WTC11 (cell line): ENCODE measurements around the gene SDC1. TPM values are rescaled to one million over a fixed set of nuclear protein-coding genes. Genes with fewer than 3 reads are reported as not detected.
A peak's percentile ranks its signal among the peaks of the same experiment; 100 is the strongest.
"Not testable (repeated sequence)": the region's sequence is repeated elsewhere in the genome, so short reads cannot be mapped to it uniquely, and the experiment has no call there.

Experiments used
- ATAC-seq: fragments of 200-7000 bp; cut with Tn5 transposase; 2 replicates; pipeline ENCODE4 v1.10.0; 2021; ENCODE audit warnings: mild to moderate bottlenecking, moderate library complexity
- CTCF ChIA-PET: fragments of 300-600 bp; sonication (Branson Sonifier 250); formaldehyde crosslinking; loops from one replicate; lab custom pipeline; 2021; ENCODE audit warnings: antibody characterized with exemption; lab: Charles Lee
- POLR2A ChIA-PET: fragments of 350-600 bp; sonication (Branson Sonifier 250); formaldehyde crosslinking; loops from one replicate; lab custom pipeline; 2021; ENCODE audit warnings: antibody characterized with exemption; lab: Charles Lee
- DNase-seq: peaks from one replicate; pipeline ENCODE4 v3.0.0; 2021; ENCODE audit warnings: low spot score
- H3K27ac Mint-ChIP-seq: 2 replicates; pipeline ENCODE4 v1.8.0; 2021; ENCODE audit warnings: mixed read lengths
- H3K27me3 Mint-ChIP-seq: 2 replicates; pipeline ENCODE4 v1.8.0; 2021; ENCODE audit warnings: low read depth, mild to moderate bottlenecking, moderate library complexity, mixed read lengths
- H3K36me3 Mint-ChIP-seq: 2 replicates; pipeline ENCODE4 v1.8.0; 2021; ENCODE audit warnings: mixed read lengths
- H3K4me1 Mint-ChIP-seq: 2 replicates; pipeline ENCODE4 v1.8.0; 2022; ENCODE audit warnings: mixed read lengths
- H3K4me3 Mint-ChIP-seq: 2 replicates; pipeline ENCODE4 v1.8.0; 2021; ENCODE audit warnings: mild to moderate bottlenecking, moderate library complexity, mixed read lengths
- H3K9me3 Mint-ChIP-seq: 2 replicates; pipeline ENCODE4 v1.8.0; 2021; ENCODE audit warnings: mixed read lengths
- ELF4 ChIP-seq: sonication (generic); formaldehyde crosslinking; IDR thresholded peaks from 2 replicates; pipeline ENCODE4 v1.8.1; 2022; ENCODE audit warnings: low read depth, mild to moderate bottlenecking, moderate library complexity, missing genetic modification reagents
- FOXJ3 ChIP-seq: sonication (generic); formaldehyde crosslinking; IDR thresholded peaks from 2 replicates; pipeline ENCODE4 v1.9.0; 2021; ENCODE audit warnings: missing genetic modification reagents, mild to moderate bottlenecking, borderline replicate concordance
- GABPB1 ChIP-seq: sonication (generic); formaldehyde crosslinking; IDR thresholded peaks from 2 replicates; pipeline ENCODE4 v1.8.1; 2023; ENCODE audit warnings: mild to moderate bottlenecking, missing genetic modification reagents
- JAZF1 ChIP-seq: fragments of 250-450 bp; sonication (Bioruptor Pico); IDR thresholded peaks from 2 replicates; pipeline ENCODE4 v1.9.0; 2021; ENCODE audit warnings: moderate library complexity, mild to moderate bottlenecking, inconsistent platforms
- MXD4 ChIP-seq: fragments of 250-450 bp; sonication (Bioruptor Pico); IDR thresholded peaks from 2 replicates; pipeline ENCODE4 v1.8.0; 2021; ENCODE audit warnings: mild to moderate bottlenecking, moderate library complexity, borderline replicate concordance
- NFYB ChIP-seq: sonication (generic); formaldehyde crosslinking; conservative IDR thresholded peaks from 2 replicates; pipeline ENCODE4 v1.8.0; 2022; ENCODE audit warnings: low read depth, missing genetic modification reagents
- NR3C1 ChIP-seq: sonication (generic); formaldehyde crosslinking; conservative IDR thresholded peaks from 2 replicates; pipeline ENCODE4 v1.8.1; 2023; ENCODE audit warnings: low read depth, mild to moderate bottlenecking, missing genetic modification reagents
- RORB ChIP-seq: fragments of 250-450 bp; sonication (Bioruptor Pico); IDR thresholded peaks from 2 replicates; pipeline ENCODE4 v1.9.0; 2021; ENCODE audit warnings: mild to moderate bottlenecking
- SMAD4 ChIP-seq: sonication (generic); formaldehyde crosslinking; IDR thresholded peaks from 2 replicates; pipeline ENCODE4 v1.8.0; 2022; ENCODE audit warnings: mild to moderate bottlenecking, missing genetic modification reagents
- TP53 ChIP-seq: sonication (generic); formaldehyde crosslinking; IDR thresholded peaks from 2 replicates; pipeline ENCODE4 v1.8.1; 2023; ENCODE audit warnings: mild to moderate bottlenecking, missing genetic modification reagents
- ZNF219 ChIP-seq: sonication (generic); formaldehyde crosslinking; IDR thresholded peaks from 2 replicates; pipeline ENCODE4 v1.8.0; 2023; ENCODE audit warnings: missing genetic modification reagents, mild to moderate bottlenecking, borderline replicate concordance
- ZNF232 ChIP-seq: sonication (generic); formaldehyde crosslinking; IDR thresholded peaks from 2 replicates; pipeline ENCODE4 v1.8.0; 2022; ENCODE audit warnings: mild to moderate bottlenecking, missing genetic modification reagents
- ZNF263 ChIP-seq: sonication (generic); formaldehyde crosslinking; IDR thresholded peaks from 2 replicates; pipeline ENCODE4 v1.8.1; 2022; ENCODE audit warnings: low read depth, mild to moderate bottlenecking, moderate library complexity, missing genetic modification reagents
- ZSCAN18 ChIP-seq: fragments of 250-450 bp; sonication (Bioruptor Pico); IDR thresholded peaks from 2 replicates; pipeline ENCODE4 v2.1.2; 2022; ENCODE audit warnings: mild to moderate bottlenecking, moderate library complexity
- total RNA-seq: library from RNA; stranded (reverse); gene quantifications from 3 replicates; pipeline ENCODE4 v1.2.3, GENCODE V29; 2021
- TF ChIP-seq, protein P1 (sequence below): sonication (generic); formaldehyde crosslinking; IDR thresholded peaks from 2 replicates; pipeline ENCODE4 v1.8.1; 2022; ENCODE audit warnings: mild to moderate bottlenecking, moderate library complexity, missing genetic modification reagents
- TF ChIP-seq, protein P2 (sequence below): sonication (generic); formaldehyde crosslinking; conservative IDR thresholded peaks from 2 replicates; pipeline ENCODE4 v1.8.1; 2023; ENCODE audit warnings: mild to moderate bottlenecking, low read depth, missing genetic modification reagents, moderate library complexity
- TF ChIP-seq, protein P3 (sequence below): fragments of 250-450 bp; sonication (Bioruptor Pico); IDR thresholded peaks from 2 replicates; pipeline ENCODE4 v1.8.0; 2021; ENCODE audit warnings: mild to moderate bottlenecking

The SDC1 gene
- total RNA-seq, 1 experiment from 2014 or later, result 52.6 TPM

DNA sequence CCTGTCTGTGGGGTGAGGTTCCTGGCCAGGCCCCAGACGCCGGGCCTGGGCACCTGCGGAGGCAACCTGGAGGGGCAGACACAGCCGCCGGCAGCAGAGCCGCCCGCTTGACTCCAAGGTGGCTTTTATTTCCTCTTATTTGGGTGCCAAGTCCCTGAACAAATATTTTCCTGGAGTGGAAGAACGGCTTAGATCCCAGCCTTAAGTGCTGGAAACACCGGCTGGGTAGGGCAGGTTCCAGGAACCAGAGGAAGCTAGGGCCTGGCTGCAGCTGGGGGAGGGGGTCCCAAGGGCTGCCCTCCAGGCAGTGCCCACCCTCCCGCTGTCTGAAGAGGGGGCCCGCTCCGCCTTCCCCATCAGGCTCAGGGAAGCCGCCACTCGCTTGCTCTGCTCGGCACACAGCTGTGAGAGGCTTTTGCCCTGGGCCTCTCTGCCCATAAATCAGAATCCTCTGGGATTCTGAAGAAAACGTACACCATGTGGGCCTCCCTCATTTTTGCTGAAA lies 28.2 kb downstream of the SDC1 start:
- ChIA-PET CTCF (interaction anchor here (2.0 kb wide), 1 partner anchor 61 kb away, joined by 4 read pairs; no protein-coding TSS in a partner anchor), POLR2A (no interaction called here)
- TF ChIP-seq NFYB (CRISPR knock-in tag), result no peak
- no peak for TF ChIP-seq ZNF219 (CRISPR knock-in tag)
- TF ChIP-seq JAZF1 (CRISPR knock-in tag), result no peak
- Mint-ChIP-seq H3K27ac (no peak overlapping the region), H3K27me3 (no peaks in the 10 kb centered on the region), H3K9me3 (no peaks in the 10 kb centered on the region), H3K36me3 (peaks cover 13% of the 10 kb centered on the region), H3K4me1 (peaks cover 4% of the 10 kb centered on the region), H3K4me3 (no peak overlapping the region)
- DNase-seq, result no peak
- no peak for ATAC-seq

DNA sequence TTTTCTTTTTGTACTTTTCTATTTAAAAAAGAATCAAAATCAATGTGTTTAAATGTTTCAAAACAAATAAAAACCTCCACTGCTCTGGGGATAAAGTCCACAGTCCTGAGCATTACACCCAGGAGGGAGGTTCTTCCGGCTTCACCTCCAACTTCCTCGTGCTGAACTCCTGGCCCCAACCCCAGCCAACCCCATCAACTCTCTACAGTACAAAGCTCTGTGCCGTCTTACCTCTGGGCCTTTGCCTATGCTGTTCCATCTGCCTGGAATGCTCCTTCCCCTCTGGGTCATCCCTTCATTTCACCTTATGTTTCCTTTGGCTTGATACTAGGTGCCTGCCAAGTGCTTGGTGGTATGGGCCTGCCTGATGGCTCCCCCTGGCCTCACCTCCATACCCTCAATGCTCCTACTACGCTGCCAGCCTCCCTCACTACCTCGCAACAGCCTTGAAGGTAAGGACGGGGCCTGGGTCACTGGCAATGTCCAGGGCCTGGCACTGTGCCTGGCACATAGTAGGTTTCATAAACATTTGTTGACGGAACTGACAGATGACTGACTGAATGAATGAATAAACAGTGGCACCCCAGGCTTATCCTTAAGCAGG lies 28.8 kb downstream of the SDC1 start:
- H3K27me3 Mint-ChIP-seq, result no peaks in the 10 kb centered on the region
- POLR2A ChIA-PET, result no interaction called here
- peaks cover 9% of the 10 kb centered on the region for H3K36me3 Mint-ChIP-seq
- H3K4me1 Mint-ChIP-seq, result peaks cover 7% of the 10 kb centered on the region
- H3K27ac Mint-ChIP-seq, result no peak overlapping the region
- CTCF ChIA-PET, result no interaction called here
- no peak overlapping the region for H3K4me3 Mint-ChIP-seq
- DNase-seq (no peak), ATAC-seq (no peak)
- H3K9me3 Mint-ChIP-seq, result no peaks in the 10 kb centered on the region
- TF ChIP-seq GABPB1 (0 out of 2 replicates have a peak, but pooled peaks have one; percentile 49), NR3C1 (no peak)
- TF ChIP-seq, all 79 proteins: peak for 1

DNA sequence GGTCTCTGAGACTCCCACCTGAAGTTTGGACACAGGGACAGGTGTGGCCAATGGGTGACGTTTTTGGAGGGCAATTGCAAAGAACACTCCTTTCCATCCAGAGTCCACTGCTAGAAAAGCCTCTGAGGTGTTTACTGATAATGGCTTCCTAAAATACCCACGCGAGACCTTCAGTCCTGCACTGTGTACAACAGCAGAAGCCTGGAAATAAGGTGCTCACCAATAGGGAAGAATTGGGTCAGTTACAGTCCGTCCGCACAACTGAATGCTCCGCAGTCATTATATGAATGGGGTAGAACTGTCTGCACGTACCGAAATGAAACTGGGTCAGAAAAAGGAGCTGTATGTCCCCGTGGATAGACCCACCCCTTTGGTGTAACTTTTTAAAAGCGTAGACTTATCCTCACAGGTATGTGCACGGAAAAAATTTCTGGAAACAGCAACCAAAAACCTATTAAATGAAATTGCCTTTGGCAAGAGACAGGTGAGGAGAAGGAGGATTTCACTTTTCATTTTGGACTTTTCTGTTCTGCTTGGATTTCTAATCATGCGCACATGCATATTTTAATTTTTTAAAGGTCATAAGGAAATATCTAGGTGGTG lies 29.4 kb downstream of the SDC1 start:
- Mint-ChIP-seq H3K4me1 (peaks cover 11% of the 10 kb centered on the region), H3K27ac (no peak overlapping the region), H3K36me3 (peaks cover 4% of the 10 kb centered on the region; the same call in 1 of the 2 replicates), H3K9me3 (no peaks in the 10 kb centered on the region), H3K27me3 (no peaks in the 10 kb centered on the region), H3K4me3 (no peak overlapping the region)
- TF ChIP-seq RORB (CRISPR knock-in tag) (no peak), MXD4 (CRISPR knock-in tag) (no peak), TP53 (no peak), ELF4 (CRISPR knock-in tag) (no peak), ZNF263 (CRISPR knock-in tag) (no peak)
- TF ChIP-seq, protein P1, sequence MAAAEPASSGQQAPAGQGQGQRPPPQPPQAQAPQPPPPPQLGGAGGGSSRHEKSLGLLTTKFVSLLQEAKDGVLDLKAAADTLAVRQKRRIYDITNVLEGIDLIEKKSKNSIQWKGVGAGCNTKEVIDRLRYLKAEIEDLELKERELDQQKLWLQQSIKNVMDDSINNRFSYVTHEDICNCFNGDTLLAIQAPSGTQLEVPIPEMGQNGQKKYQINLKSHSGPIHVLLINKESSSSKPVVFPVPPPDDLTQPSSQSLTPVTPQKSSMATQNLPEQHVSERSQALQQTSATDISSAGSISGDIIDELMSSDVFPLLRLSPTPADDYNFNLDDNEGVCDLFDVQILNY (CRISPR knock-in tag), result no peak
- no peak for DNase-seq
- CTCF ChIA-PET, result no interaction called here
- no peak for ATAC-seq
- POLR2A ChIA-PET, result no interaction called here

GRCh38 chr2:20195016-20195411 lies 29.9 kb downstream of the SDC1 start:
- POLR2A ChIA-PET, H3K9me3 Mint-ChIP-seq, H3K27ac Mint-ChIP-seq, H3K4me3 Mint-ChIP-seq, DNase-seq, H3K36me3 Mint-ChIP-seq, H3K27me3 Mint-ChIP-seq, ATAC-seq: not testable (repeated sequence)
- CTCF ChIA-PET, result interaction anchor here (0.5 kb wide), 1 partner anchor 88 kb away, joined by 6 read pairs; no protein-coding TSS in a partner anchor
- H3K4me1 Mint-ChIP-seq, result peaks cover 11% of the 10 kb centered on the region

DNA sequence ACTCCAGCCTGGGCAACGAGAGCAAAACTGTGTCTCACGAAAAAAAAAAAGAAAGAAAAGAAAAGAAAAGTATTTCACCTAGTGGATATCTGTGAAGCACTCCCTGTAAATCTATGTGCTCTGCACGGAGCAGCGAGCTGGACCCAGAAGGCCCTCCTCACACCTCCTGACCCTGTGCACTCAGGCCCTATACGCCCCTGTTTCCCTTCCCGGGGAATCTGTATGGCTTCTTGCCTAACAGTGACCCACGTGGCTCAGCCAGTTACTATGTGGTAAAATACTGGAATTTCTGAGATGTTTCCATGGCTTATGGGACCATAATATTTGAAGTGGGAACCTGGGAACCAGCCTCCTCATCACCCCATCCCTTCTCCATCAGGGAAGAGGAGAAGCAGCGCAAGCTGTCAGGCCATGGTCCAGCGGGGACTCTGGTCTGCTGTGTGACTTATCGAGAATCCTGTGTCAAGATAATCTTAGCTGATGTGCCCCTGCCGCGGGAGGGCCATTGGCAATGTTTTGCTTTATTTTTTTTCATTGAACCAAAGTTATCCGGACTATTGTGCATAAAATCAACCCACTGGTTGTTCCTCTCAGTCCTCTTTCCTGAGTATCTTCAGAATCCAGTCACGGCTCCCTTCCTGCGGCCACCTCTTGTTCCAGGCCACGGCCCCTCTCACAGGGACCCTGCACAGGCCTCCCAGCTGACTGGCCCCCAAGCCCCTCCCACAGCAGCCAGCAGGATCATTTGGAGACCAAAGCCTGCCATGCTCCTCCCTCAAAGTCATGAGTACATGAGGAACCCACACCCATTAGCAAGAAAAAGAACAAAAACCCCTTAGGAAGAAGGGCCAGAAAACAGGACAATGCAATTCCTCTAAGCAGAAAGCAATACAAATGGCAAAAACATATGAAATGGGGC lies 30.6 kb downstream of the SDC1 start:
- ChIA-PET POLR2A (no interaction called here), CTCF (interaction anchor here (0.5 kb wide), 1 partner anchor 87 kb away, joined by 6 read pairs; no protein-coding TSS in a partner anchor)
- H3K27ac Mint-ChIP-seq, result no peak overlapping the region
- no peaks in the 10 kb centered on the region for H3K27me3 Mint-ChIP-seq
- H3K9me3 Mint-ChIP-seq, result no peaks in the 10 kb centered on the region
- H3K4me3 Mint-ChIP-seq, result no peak overlapping the region
- H3K4me1 Mint-ChIP-seq, result peaks cover 15% of the 10 kb centered on the region
- DNase-seq (no peak), ATAC-seq (no peak)
- H3K36me3 Mint-ChIP-seq, result no peaks in the 10 kb centered on the region
- TF ChIP-seq SMAD4 (CRISPR knock-in tag), result no peak
- no peak for TF ChIP-seq FOXJ3 (CRISPR knock-in tag)
- TF ChIP-seq, protein P2, sequence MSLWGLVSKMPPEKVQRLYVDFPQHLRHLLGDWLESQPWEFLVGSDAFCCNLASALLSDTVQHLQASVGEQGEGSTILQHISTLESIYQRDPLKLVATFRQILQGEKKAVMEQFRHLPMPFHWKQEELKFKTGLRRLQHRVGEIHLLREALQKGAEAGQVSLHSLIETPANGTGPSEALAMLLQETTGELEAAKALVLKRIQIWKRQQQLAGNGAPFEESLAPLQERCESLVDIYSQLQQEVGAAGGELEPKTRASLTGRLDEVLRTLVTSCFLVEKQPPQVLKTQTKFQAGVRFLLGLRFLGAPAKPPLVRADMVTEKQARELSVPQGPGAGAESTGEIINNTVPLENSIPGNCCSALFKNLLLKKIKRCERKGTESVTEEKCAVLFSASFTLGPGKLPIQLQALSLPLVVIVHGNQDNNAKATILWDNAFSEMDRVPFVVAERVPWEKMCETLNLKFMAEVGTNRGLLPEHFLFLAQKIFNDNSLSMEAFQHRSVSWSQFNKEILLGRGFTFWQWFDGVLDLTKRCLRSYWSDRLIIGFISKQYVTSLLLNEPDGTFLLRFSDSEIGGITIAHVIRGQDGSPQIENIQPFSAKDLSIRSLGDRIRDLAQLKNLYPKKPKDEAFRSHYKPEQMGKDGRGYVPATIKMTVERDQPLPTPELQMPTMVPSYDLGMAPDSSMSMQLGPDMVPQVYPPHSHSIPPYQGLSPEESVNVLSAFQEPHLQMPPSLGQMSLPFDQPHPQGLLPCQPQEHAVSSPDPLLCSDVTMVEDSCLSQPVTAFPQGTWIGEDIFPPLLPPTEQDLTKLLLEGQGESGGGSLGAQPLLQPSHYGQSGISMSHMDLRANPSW (CRISPR knock-in tag), result no peak
- TF ChIP-seq ZNF232 (CRISPR knock-in tag), result no peak
- no peak for TF ChIP-seq ZSCAN18 (CRISPR knock-in tag)
- TF ChIP-seq, protein P3, sequence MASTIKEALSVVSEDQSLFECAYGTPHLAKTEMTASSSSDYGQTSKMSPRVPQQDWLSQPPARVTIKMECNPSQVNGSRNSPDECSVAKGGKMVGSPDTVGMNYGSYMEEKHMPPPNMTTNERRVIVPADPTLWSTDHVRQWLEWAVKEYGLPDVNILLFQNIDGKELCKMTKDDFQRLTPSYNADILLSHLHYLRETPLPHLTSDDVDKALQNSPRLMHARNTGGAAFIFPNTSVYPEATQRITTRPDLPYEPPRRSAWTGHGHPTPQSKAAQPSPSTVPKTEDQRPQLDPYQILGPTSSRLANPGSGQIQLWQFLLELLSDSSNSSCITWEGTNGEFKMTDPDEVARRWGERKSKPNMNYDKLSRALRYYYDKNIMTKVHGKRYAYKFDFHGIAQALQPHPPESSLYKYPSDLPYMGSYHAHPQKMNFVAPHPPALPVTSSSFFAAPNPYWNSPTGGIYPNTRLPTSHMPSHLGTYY, result no peak
